ENCODE results near the gene SLC25A21.

The SLC25A21 gene

DNA sequence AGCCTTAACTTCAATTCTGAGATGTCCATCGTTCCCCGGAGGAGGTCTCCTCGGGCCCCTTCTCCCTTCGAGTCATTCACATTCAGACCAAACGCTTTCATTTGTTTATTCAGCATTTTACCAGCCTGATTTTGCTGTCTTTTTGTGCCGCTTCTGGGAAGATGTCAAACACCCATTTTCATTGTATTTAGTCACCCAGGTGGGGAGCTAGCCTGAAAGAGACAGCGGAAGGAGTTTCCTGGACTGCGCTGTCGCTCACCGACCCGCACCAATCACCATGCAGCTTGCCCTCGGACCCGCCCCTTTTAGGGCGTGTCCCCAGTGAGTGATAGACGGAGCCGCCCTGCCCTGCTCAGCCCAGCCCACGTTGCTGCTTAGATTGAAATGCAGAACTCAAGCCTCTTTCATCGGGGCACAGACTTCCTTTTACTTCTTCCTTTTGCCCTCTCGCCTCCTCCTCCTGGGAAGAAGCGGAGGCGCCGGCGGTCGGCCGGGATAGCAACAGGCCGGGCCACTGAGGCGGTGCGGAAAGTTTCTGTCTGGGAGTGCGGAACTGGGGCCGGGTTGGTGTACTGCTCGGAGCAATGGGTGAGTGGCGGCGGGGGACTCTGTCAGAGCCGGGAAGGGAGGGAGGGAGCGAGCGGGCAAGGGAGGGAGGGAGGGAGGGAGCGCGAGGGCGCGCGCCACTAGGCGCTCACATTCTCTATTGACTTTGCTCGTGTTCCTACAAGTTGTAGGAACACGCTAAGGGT, 510.7 kb downstream of the SLC25A21 start, which contains the start of gene PAX9:
Gene PAX9 (plus strand): TSS at position 355 of the 752 bp plus-strand sequence. CDS start 230 bp downstream, at position 585.
- no peak for DNase-seq
- H3K27ac ChIP-seq (ENCODE audit: insufficient read depth, low read length, poor library complexity, severe bottlenecking), result no peak within 1 kb of the TSS
- no peak within 1 kb of the TSS for H3K4me3 ChIP-seq (ENCODE audit: insufficient read depth, low read depth, low read length, poor library complexity, severe bottlenecking)

DNA sequence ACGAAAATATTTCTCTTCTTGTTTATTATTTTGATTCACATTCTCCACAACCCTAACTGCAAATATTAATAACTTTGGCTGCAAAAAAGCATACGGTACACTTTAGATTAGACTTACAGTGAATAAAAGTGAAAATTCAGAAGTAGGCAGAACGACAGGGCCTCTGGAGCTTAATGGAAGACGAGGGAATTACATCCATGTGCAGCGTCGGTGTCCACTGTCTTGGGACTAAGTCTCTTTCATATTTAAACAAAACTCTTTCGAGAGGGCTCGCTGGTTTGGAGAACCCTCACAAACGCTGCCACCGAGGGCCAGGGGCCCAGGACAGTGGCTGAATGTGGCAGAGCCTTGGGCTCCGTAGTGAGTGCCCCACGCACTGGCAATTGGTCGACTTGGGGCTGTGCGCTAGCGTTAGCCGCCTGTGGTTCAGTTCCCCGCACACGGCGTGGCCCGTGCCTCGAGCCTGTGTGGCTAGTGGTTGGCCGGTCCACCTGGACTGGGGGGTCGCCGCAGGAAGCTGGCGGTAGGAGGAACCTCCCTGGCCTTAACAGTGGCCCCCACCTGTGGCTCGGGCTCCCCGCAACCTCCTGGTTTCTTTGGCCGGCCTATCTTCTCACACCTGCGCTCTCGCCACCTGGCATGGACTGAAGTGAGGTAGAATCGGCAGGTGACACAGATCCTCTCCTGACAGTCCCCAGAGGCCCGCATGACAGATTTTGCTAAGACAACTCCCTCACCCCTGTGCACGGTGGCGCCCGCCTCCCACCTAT, 511.5 kb downstream of the SLC25A21 start:
- Histone ChIP-seq H3K36me3 (ENCODE audit: control insufficient read depth, insufficient read depth, low read length) (no peaks in the 10 kb centered on the region), H3K4me1 (ENCODE audit: control insufficient read depth, insufficient read depth, low read length, poor library complexity, severe bottlenecking) (peaks cover 15% of the 10 kb centered on the region), H3K27ac (ENCODE audit: insufficient read depth, low read length, poor library complexity, severe bottlenecking) (no peak overlapping the region), H3K4me3 (ENCODE audit: insufficient read depth, low read depth, low read length, poor library complexity, severe bottlenecking) (no peak overlapping the region), H3K27me3 (replicated peaks; ENCODE audit: control insufficient read depth, insufficient read depth, low read length, poor library complexity, severe bottlenecking) (peaks cover 53% of the 10 kb centered on the region), H3K9me3 (ENCODE audit: control insufficient read depth, low read length) (no peaks in the 10 kb centered on the region)
- no peak for DNase-seq

More for the DNA sequence above, 510.7 kb downstream of the SLC25A21 start, which contains the start of gene PAX9:
- Histone ChIP-seq H3K36me3 (ENCODE audit: control insufficient read depth, insufficient read depth, low read length) (no peaks in the 10 kb centered on the region), H3K27me3 (replicated peaks; ENCODE audit: control insufficient read depth, insufficient read depth, low read length, poor library complexity, severe bottlenecking) (peaks cover 53% of the 10 kb centered on the region), H3K4me1 (ENCODE audit: control insufficient read depth, insufficient read depth, low read length, poor library complexity, severe bottlenecking) (peaks cover 15% of the 10 kb centered on the region), H3K9me3 (ENCODE audit: control insufficient read depth, low read length) (no peaks in the 10 kb centered on the region)

DNA sequence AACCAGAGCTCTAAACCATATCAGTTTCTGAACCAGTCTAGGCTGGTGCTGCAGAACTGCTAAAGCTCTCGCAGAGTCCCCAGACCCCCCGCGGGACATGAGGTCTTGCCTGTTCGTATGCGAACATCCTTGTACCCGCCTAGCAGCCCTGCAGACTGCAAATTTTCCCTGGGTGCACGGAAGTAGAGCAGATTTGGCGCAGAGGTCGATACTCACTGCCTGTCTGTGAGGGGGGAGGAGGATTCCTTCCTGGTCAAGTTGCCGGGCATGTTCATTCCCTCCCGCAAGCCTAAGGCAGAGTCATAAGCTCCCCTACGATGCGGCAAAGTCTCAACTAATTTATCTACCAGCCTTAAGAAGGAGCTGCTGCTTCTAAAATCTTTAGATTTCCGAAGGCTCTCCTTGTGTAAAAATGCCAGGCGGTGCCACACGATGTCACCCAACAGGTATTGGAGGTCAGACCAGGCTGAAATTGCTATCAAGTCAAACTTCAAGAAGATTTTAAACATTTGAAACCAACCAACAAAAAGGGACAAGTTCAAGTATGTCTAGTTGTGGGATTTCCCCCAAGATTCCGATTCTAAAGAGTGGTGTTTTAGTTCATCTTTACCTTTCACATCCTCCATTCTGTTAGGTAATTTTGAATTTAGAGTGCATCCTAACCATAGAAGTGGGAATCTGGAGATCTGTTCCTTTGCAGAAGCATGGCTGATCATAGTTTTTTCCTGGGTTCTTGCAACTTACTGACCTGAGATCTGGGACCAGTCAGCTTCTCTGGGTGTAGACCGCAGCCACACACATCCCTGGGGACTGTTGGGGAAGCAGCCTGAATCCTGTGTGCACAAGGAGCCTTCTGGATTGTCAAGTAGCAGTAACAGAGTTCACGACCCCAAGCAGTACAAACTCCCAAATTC, 512.3 kb downstream of the SLC25A21 start:
- H3K4me1 ChIP-seq (ENCODE audit: control insufficient read depth, insufficient read depth, low read length, poor library complexity, severe bottlenecking), result peaks cover 15% of the 10 kb centered on the region

DNA sequence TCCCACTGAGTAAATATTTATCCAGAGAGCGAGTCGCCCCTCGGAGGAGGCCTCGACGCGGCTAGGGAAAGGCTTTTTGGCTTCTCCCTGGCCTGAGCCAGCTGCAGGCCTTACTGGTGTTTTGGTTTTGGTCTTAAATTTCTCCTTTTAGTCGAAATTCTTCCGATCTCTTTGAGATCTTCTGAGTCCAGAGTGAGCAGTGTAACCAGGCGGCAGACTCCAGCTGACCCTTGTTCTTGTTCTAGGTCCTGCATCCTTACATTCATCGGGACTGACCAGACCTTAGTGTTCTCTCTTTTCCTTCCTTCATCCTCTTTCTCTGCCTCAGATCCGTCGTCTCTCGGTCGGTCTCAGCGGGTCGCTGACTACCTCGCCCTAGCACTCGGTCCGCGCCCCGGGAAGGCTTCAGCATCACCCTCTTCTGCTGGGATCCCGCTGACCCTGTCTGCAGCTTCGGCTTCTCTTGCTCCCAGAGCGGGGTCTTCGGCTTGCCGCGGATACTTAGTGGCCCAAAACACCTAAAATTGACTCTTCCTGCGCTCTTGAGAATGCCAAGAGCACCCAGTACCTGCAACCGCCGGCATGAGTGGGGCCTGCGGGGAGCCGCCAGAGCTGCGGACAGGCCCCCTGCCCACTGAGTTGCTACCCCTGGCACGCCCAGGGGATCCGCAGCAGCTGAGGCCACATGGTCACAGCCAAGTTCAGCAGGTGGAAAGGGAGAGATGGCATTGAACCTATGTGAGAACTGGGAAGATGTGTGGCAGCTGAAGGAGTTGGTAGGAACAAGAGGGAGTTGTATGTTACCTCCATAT, 513.2 kb downstream of the SLC25A21 start:
- Histone ChIP-seq H3K4me3 (ENCODE audit: insufficient read depth, low read depth, low read length, poor library complexity, severe bottlenecking) (no peak overlapping the region), H3K9me3 (ENCODE audit: control insufficient read depth, low read length) (no peaks in the 10 kb centered on the region), H3K36me3 (ENCODE audit: control insufficient read depth, insufficient read depth, low read length) (no peaks in the 10 kb centered on the region), H3K27ac (ENCODE audit: insufficient read depth, low read length, poor library complexity, severe bottlenecking) (no peak overlapping the region), H3K27me3 (replicated peaks; ENCODE audit: control insufficient read depth, insufficient read depth, low read length, poor library complexity, severe bottlenecking) (peaks cover 55% of the 10 kb centered on the region), H3K4me1 (ENCODE audit: control insufficient read depth, insufficient read depth, low read length, poor library complexity, severe bottlenecking) (peaks cover 15% of the 10 kb centered on the region)
- DNase-seq, result no peak

More for the DNA sequence above, 512.3 kb downstream of the SLC25A21 start:
- no peak for DNase-seq
- no peak overlapping the region for H3K4me3 ChIP-seq (ENCODE audit: insufficient read depth, low read depth, low read length, poor library complexity, severe bottlenecking)
- no peaks in the 10 kb centered on the region for H3K36me3 ChIP-seq (ENCODE audit: control insufficient read depth, insufficient read depth, low read length)
- H3K27me3 ChIP-seq (replicated peaks; ENCODE audit: control insufficient read depth, insufficient read depth, low read length, poor library complexity, severe bottlenecking), result peaks cover 51% of the 10 kb centered on the region
- H3K9me3 ChIP-seq (ENCODE audit: control insufficient read depth, low read length), result no peaks in the 10 kb centered on the region
- no peak overlapping the region for H3K27ac ChIP-seq (ENCODE audit: insufficient read depth, low read length, poor library complexity, severe bottlenecking)

DNA sequence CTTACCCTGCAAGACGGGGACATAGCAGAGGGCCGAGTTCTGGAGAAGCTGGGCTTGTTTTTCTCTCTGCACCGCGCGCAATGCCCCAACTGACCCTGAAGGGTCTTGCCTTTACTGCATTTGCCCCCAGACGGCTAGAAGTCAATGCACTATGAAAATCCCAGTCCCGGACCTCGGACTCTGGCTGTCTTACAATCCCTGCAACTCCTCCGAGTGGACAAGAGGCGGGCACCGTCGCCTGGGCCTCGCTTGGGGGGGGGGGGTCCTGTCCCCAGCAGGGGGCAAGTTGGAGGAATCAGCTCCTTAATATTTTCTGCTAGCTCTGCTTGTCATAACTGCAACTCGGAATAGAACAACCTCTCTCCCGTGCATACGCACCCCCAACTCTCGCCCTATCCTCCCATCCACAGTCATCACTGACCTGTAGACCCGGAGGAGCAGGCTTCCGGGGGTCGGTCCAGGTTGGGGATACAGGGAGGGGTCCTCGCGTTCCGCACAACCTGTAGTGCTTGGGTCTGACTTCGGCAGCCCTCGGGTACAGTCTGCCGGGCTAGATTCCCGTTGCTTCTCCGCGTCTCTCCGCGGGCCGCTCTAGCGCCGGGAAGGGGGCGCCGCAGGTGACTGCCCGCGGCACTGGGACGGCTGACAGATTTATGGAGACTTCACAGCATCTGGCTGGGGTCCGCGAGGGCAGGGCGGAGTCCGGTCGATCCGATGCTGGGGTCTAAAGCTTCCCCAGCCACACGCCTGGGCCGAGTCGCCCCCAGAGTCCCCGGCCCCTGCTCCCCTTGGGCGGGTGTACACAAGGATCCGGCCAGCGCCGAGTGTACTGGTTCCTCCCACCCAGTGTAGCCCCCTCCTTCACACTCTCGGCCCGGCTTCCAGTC, 514.0 kb downstream of the SLC25A21 start:
- H3K27ac ChIP-seq (ENCODE audit: insufficient read depth, low read length, poor library complexity, severe bottlenecking), result no peak overlapping the region
- peaks cover 15% of the 10 kb centered on the region for H3K4me1 ChIP-seq (ENCODE audit: control insufficient read depth, insufficient read depth, low read length, poor library complexity, severe bottlenecking)
- H3K27me3 ChIP-seq (replicated peaks; ENCODE audit: control insufficient read depth, insufficient read depth, low read length, poor library complexity, severe bottlenecking), result peaks cover 59% of the 10 kb centered on the region
- H3K36me3 ChIP-seq (ENCODE audit: control insufficient read depth, insufficient read depth, low read length), result no peaks in the 10 kb centered on the region
- no peak for DNase-seq
- no peak overlapping the region for H3K4me3 ChIP-seq (ENCODE audit: insufficient read depth, low read depth, low read length, poor library complexity, severe bottlenecking)
- no peaks in the 10 kb centered on the region for H3K9me3 ChIP-seq (ENCODE audit: control insufficient read depth, low read length)

DNA sequence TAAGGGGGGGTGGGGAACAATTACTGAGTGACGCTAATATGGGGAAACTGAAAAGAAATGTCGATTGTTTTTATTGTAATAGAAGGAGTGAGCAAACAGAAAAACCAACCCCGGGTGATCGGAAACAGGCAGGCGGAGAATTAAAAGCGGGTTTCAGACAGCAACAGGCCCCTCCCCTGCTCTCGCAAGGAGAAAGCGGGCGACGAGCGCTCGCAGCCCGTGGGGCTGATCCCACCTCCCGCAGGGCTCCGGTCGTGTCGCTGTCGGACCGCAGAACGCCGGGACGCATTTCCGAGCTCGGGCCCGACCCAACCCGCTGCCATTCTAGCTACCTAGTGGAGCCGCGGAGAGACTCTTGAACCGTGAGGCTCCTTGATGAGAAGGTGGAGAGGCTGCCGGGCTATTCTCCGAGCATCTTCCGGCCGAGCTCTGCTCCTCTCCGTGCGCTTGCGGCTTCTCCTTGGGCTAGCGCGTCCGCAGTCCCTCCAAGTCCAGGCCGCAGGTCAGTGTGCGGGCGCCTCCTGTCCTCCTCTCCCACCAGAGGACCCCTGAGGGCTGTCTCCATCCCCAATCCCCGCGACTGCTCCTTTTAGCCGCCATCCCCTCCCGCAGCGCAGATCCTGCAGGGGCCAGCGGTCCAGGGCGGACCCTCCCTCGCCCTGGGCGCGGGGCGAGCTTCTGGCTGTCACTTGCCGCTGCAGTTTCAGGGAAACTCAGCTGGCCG, 514.8 kb downstream of the SLC25A21 start:
- Histone ChIP-seq H3K36me3 (ENCODE audit: control insufficient read depth, insufficient read depth, low read length) (no peaks in the 10 kb centered on the region), H3K27me3 (replicated peaks; ENCODE audit: control insufficient read depth, insufficient read depth, low read length, poor library complexity, severe bottlenecking) (peaks cover 65% of the 10 kb centered on the region), H3K9me3 (ENCODE audit: control insufficient read depth, low read length) (no peaks in the 10 kb centered on the region), H3K4me1 (ENCODE audit: control insufficient read depth, insufficient read depth, low read length, poor library complexity, severe bottlenecking) (peaks cover 12% of the 10 kb centered on the region), H3K4me3 (ENCODE audit: insufficient read depth, low read depth, low read length, poor library complexity, severe bottlenecking) (no peak overlapping the region), H3K27ac (ENCODE audit: insufficient read depth, low read length, poor library complexity, severe bottlenecking) (no peak overlapping the region)
- DNase-seq, result no peak

DNA sequence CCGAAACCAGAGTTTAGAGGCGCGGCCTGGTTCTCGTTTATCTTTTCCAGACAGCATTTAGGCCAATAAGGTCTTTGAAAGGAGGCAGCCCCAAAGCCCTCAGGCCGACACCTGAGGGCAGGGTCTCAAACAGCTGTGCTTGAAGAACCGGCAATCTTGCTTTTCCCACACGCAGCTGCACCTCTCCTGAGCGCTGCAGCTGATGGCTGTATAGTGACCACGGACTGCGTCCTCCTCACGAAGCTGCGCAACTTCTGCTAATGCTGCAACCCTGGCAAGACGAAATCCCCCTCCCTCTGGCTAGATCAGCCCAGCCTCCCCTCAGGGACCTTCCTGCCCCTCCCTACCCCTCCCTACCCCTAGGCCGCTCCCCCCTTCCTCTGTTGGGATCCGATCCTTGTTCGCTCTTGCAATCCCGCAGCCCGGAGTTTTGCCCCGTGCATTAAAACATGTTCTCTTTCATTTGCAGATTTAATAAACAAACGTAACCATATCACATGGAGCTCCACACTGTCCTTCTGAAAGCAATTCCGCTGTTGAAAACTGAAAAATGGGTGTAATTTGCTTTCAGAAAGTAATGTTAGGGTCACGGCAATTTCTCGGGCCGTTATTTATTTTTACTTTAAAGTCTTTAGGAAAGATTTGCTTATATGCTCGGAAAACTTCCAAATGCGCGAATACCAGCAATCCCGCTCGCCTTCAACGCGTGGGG, 515.6 kb downstream of the SLC25A21 start:
- H3K27ac ChIP-seq (ENCODE audit: insufficient read depth, low read length, poor library complexity, severe bottlenecking), result no peak overlapping the region
- peaks cover 70% of the 10 kb centered on the region for H3K27me3 ChIP-seq (replicated peaks; ENCODE audit: control insufficient read depth, insufficient read depth, low read length, poor library complexity, severe bottlenecking)
- H3K4me3 ChIP-seq (ENCODE audit: insufficient read depth, low read depth, low read length, poor library complexity, severe bottlenecking), result no peak overlapping the region
- peaks cover 9% of the 10 kb centered on the region for H3K4me1 ChIP-seq (ENCODE audit: control insufficient read depth, insufficient read depth, low read length, poor library complexity, severe bottlenecking)
- no peaks in the 10 kb centered on the region for H3K9me3 ChIP-seq (ENCODE audit: control insufficient read depth, low read length)
- no peaks in the 10 kb centered on the region for H3K36me3 ChIP-seq (ENCODE audit: control insufficient read depth, insufficient read depth, low read length)
- DNase-seq, result no peak

All from effector memory CD4-positive, alpha-beta T cell (primary cell).